Esophagus squamous epithelium (tissue), 4 donors: ENCODE results near the gene RAPGEF4.

Experiments used
- CTCF ChIP-seq, 6 experiments: fragments of 450-650 bp in 4 of 6; fragments of 200-600 bp in 2 of 6; sonication (generic) in 2 of 6; IDR thresholded peaks; one replicate each; pipeline ENCODE4 v1.5.1; 2016 to 2019; ENCODE audit warnings: antibody characterized with exemption in 6 of 6, mild to moderate bottlenecking in 4 of 6, moderate library complexity in 4 of 6
- POLR2A ChIP-seq, 4 donors: fragments of 450-650 bp; IDR thresholded peaks; one replicate each; pipeline ENCODE4 v1.6.1; 2017; ENCODE audit warnings: antibody characterized with exemption in 4 of 4, mild to moderate bottlenecking in 4 of 4, moderate library complexity in 3 of 4

GRCh38 chr2:172819943-172820342 lies 84.3 kb downstream of the RAPGEF4 start:
- TF ChIP-seq CTCF (IDR thresholded peaks at IDR 0.05): no peak
- no peak for TF ChIP-seq POLR2A (IDR thresholded peaks at IDR 0.05)
